GM12878 (cell line): Measurements from ENCODE around the gene ENTREP3. TPM values are rescaled to one million over a fixed set of nuclear protein-coding genes. Genes with fewer than 3 reads are reported as not detected.
A peak's percentile ranks its signal among the peaks of the same experiment; 100 is the strongest.

Experiments
- BCLAF1 ChIP-seq: fragments of 450-650 bp; IDR thresholded peaks from 2 replicates; pipeline ENCODE4 v1.6.1; 2017; ENCODE audit warnings: antibody characterized with exemption, mild to moderate bottlenecking, moderate library complexity
- E2F4 ChIP-seq: IDR thresholded peaks from 2 replicates; pipeline ENCODE4 v1.6.1; 2012; ENCODE audit warnings: low read depth, low read length, improper control_type of control experiment
- EED ChIP-seq: sonication (generic); IDR thresholded peaks from 2 replicates; pipeline ENCODE4 v1.6.1; 2016; ENCODE audit warnings: antibody characterized with exemption, low read depth
- ESRRA ChIP-seq: IDR thresholded peaks from 2 replicates; pipeline ENCODE4 v1.6.1; 2012; ENCODE audit warnings: mild to moderate bottlenecking, low read length, improper control_type of control experiment
- ETV6 ChIP-seq, 2 experiments: fragments of 450-650 bp in 1 of 2; IDR thresholded peaks in 1 of 2; conservative IDR thresholded peaks in 1 of 2; 2 replicates each; pipeline ENCODE4 v1.6.1; 2014; ENCODE audit warnings: antibody characterized with exemption in 1 of 2, borderline replicate concordance in 1 of 2, low read depth in 1 of 2, mild to moderate bottlenecking in 1 of 2, moderate library complexity in 1 of 2
- FOXK2 ChIP-seq: fragments of 450-650 bp; IDR thresholded peaks from 2 replicates; pipeline ENCODE4 v1.6.1; 2017; ENCODE audit warnings: mild to moderate bottlenecking, moderate library complexity
- GABPA ChIP-seq: IDR thresholded peaks from 2 replicates; pipeline ENCODE4 v1.6.1; 2014; ENCODE audit warnings: antibody characterized with exemption, low read depth, mild to moderate bottlenecking, inconsistent platforms
- HCFC1 ChIP-seq: fragments of 150-350 bp; IDR thresholded peaks from 2 replicates; pipeline ENCODE4 v1.6.1; 2014; ENCODE audit warnings: low read length
- MAX ChIP-seq: IDR thresholded peaks from 2 replicates; pipeline ENCODE4 v1.6.1; 2012; ENCODE audit warnings: low read depth, low read length, improper control_type of control experiment
- MTA3 ChIP-seq: IDR thresholded peaks from 2 replicates; pipeline ENCODE4 v1.6.1; 2012; ENCODE audit warnings: low read length, inconsistent platforms, borderline replicate concordance
- NR2C1 ChIP-seq: fragments of 450-650 bp; IDR thresholded peaks from 2 replicates; pipeline ENCODE4 v1.6.1; 2017; ENCODE audit warnings: antibody characterized with exemption, mild to moderate bottlenecking, moderate library complexity
- RFX5 ChIP-seq: IDR thresholded peaks from 2 replicates; pipeline ENCODE4 v1.6.1; 2011; ENCODE audit warnings: low read depth, low read length, improper control_type of control experiment
- SPI1 ChIP-seq: IDR thresholded peaks from 2 replicates; pipeline ENCODE4 v1.6.1; 2011; ENCODE audit warnings: low read depth, mild to moderate bottlenecking, low read length, moderate library complexity, borderline replicate concordance; ENCODE audit not compliant: insufficient read depth
- TAF1 ChIP-seq: IDR thresholded peaks from 2 replicates; pipeline ENCODE4 v1.6.1; 2011; ENCODE audit warnings: mild to moderate bottlenecking, low read depth, low read length, borderline replicate concordance
- TCF3 ChIP-seq: IDR thresholded peaks from 2 replicates; pipeline ENCODE4 v1.6.1; 2012; ENCODE audit warnings: low read depth, mild to moderate bottlenecking, low read length, borderline replicate concordance; ENCODE audit not compliant: insufficient read depth
- YY1 ChIP-seq: IDR thresholded peaks from 2 replicates; pipeline ENCODE4 v1.6.1; 2011; ENCODE audit warnings: low read depth, mild to moderate bottlenecking, low read length
- ZNF217 ChIP-seq: fragments of 450-650 bp; IDR thresholded peaks from 2 replicates; pipeline ENCODE4 v1.6.1; 2017; ENCODE audit warnings: antibody characterized with exemption, mild to moderate bottlenecking
- ZNF24 ChIP-seq: fragments of 450-650 bp; IDR thresholded peaks from 2 replicates; pipeline ENCODE4 v1.6.1; 2017; ENCODE audit warnings: antibody characterized with exemption, mild to moderate bottlenecking
- ZNF622 ChIP-seq: fragments of 450-650 bp; IDR thresholded peaks from 2 replicates; pipeline ENCODE4 v1.6.1; 2017; ENCODE audit warnings: mild to moderate bottlenecking, inconsistent platforms
- polyA plus RNA-seq, 11 experiments: library from polyadenylated mRNA; depleted of rRNA in 4 of 11; unstranded in 6 of 11; stranded (reverse) in 5 of 11; fragments of >200 nt; fragmentation: Nextera tagmentation in 4 of 11; fragmentation: Illumina TruSeq in 1 of 11; extraction: Ambion mirVana in 4 of 11; extraction: Trizol in 1 of 11; gene quantifications; 1 replicate in 1 of 11; 2 replicates in 10 of 11; pipeline versions ENCODE4 v1.2.1 to v1.2.3, GENCODE V29; 2011 to 2016; ENCODE audit warnings: inconsistent platforms in 2 of 11, missing spikeins in 2 of 11, low read depth in 1 of 11
- total RNA-seq, 4 experiments: library from RNA; depleted of rRNA in 3 of 4; stranded (reverse); fragments of >200 nt in 3 of 4; fragmentation: Illumina TruSeq in 1 of 4; extraction: Trizol in 1 of 4; gene quantifications; 2 replicates each; pipeline versions ENCODE4 v1.2.1 to v1.2.3, GENCODE V29; 2013 to 2021
- TF ChIP-seq, protein P1 (sequence below): fragments of 450-650 bp; IDR thresholded peaks from 2 replicates; pipeline ENCODE4 v1.6.1; 2014; ENCODE audit warnings: mild to moderate bottlenecking
- TF ChIP-seq, protein P2 (sequence below): fragments of 450-650 bp; IDR thresholded peaks from 2 replicates; pipeline ENCODE4 v1.6.1; 2016; ENCODE audit warnings: mild to moderate bottlenecking, moderate library complexity, borderline replicate concordance

The ENTREP3 gene
- total and polyA plus RNA-seq, 10 of the 15 experiments (the other 5 are each of a cell fraction or from before 2014, with no cell fraction given): 1.7 to 31.8 (median 3.9) TPM

GRCh38 chr1:155227261-155228095, 27.8 kb downstream of the ENTREP3 start (continued):
- TF ChIP-seq ESRRA (no peak), GABPA (no peak), RFX5 (no peak), ZNF622 (no peak), BCLAF1 (no peak), SPI1 (peak; percentile 35; the same call in 1 of the 2 replicates), ZNF24 (peak; percentile 84), YY1 (peak; percentile 78), E2F4 (peak; percentile 82), ETV6 (conservative IDR thresholded peaks at IDR 0.05 in 1 of 2, IDR thresholded peaks at IDR 0.05 in 1 of 2; ENCODE audit: borderline replicate concordance in 1 of 2, low read depth in 1 of 2) (no peak), EED (peak; percentile 71), TAF1 (peak; percentile 80), MAX (no peak), MTA3 (no peak), NR2C1 (no peak), TCF3 (no peak), ZNF217 (peak; percentile 33; the same call in 1 of the 2 replicates), FOXK2 (no peak), HCFC1 (no peak; the same call in 1 of the 2 replicates)
- TF ChIP-seq, protein P1, sequence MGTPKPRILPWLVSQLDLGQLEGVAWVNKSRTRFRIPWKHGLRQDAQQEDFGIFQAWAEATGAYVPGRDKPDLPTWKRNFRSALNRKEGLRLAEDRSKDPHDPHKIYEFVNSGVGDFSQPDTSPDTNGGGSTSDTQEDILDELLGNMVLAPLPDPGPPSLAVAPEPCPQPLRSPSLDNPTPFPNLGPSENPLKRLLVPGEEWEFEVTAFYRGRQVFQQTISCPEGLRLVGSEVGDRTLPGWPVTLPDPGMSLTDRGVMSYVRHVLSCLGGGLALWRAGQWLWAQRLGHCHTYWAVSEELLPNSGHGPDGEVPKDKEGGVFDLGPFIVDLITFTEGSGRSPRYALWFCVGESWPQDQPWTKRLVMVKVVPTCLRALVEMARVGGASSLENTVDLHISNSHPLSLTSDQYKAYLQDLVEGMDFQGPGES: peak; percentile 88
- TF ChIP-seq, protein P2, sequence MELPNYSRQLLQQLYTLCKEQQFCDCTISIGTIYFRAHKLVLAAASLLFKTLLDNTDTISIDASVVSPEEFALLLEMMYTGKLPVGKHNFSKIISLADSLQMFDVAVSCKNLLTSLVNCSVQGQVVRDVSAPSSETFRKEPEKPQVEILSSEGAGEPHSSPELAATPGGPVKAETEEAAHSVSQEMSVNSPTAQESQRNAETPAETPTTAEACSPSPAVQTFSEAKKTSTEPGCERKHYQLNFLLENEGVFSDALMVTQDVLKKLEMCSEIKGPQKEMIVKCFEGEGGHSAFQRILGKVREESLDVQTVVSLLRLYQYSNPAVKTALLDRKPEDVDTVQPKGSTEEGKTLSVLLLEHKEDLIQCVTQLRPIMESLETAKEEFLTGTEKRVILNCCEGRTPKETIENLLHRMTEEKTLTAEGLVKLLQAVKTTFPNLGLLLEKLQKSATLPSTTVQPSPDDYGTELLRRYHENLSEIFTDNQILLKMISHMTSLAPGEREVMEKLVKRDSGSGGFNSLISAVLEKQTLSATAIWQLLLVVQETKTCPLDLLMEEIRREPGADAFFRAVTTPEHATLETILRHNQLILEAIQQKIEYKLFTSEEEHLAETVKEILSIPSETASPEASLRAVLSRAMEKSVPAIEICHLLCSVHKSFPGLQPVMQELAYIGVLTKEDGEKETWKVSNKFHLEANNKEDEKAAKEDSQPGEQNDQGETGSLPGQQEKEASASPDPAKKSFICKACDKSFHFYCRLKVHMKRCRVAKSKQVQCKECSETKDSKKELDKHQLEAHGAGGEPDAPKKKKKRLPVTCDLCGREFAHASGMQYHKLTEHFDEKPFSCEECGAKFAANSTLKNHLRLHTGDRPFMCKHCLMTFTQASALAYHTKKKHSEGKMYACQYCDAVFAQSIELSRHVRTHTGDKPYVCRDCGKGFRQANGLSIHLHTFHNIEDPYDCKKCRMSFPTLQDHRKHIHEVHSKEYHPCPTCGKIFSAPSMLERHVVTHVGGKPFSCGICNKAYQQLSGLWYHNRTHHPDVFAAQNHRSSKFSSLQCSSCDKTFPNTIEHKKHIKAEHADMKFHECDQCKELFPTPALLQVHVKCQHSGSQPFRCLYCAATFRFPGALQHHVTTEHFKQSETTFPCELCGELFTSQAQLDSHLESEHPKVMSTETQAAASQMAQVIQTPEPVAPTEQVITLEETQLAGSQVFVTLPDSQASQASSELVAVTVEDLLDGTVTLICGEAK: no peak; the same call in 1 of the 2 replicates
